SW480 (cell line): ENCODE results near the gene EED.
"Not testable (repeated sequence)": the region's sequence is repeated elsewhere in the genome, so short reads cannot be mapped to it uniquely, and the experiment has no call there.

Experiments used
- DNase-seq: peaks from one replicate; pipeline ENCODE4 v3.0.0-alpha.2; 2016; ENCODE audit warnings: low spot score

The EED gene

GRCh38 chr11:86247608-86248007 is 3.1 kb downstream of the EED start:
- no peak for DNase-seq

GRCh38 chr11:86248609-86249008 is 4.1 kb downstream of the EED start:
- DNase-seq, result no peak

- DNase-seq, result no peak
These were observed 5.0 kb downstream of the EED start for GRCh38 chr11:86249307-86250098.

GRCh38 chr11:86251345-86251744 is 6.8 kb downstream of the EED start:
- DNase-seq, result no peak

GRCh38 chr11:86255896-86256295 is 11.3 kb downstream of the EED start:
- DNase-seq, result no peak

- no peak for DNase-seq
These were observed 12.1 kb downstream of the EED start for GRCh38 chr11:86256608-86257007.

GRCh38 chr11:86257446-86257845 is 12.9 kb downstream of the EED start:
- DNase-seq, result no peak

GRCh38 chr11:86259730-86260129 is 15.2 kb downstream of the EED start:
- DNase-seq, result no peak

- DNase-seq, result no peak
These were observed 16.8 kb downstream of the EED start for GRCh38 chr11:86261328-86261727.

GRCh38 chr11:86262387-86262786 is 17.8 kb downstream of the EED start:
- no peak for DNase-seq

- DNase-seq, result no peak
These were observed 20.1 kb downstream of the EED start for GRCh38 chr11:86264649-86265048.

- no peak for DNase-seq
These were observed 20.6 kb downstream of the EED start for GRCh38 chr11:86265194-86265593.

- DNase-seq, result no peak
These were observed 25.1 kb downstream of the EED start for GRCh38 chr11:86269645-86270044.

GRCh38 chr11:86274503-86274902 is 29.9 kb downstream of the EED start:
- DNase-seq, result no peak

GRCh38 chr11:86274999-86275398 is 30.4 kb downstream of the EED start:
- no peak for DNase-seq

- no peak for DNase-seq
These were observed 31.2 kb downstream of the EED start for GRCh38 chr11:86275493-86276370.

GRCh38 chr11:86277741-86278140 is 33.2 kb downstream of the EED start:
- no peak for DNase-seq

- DNase-seq, result no peak
These were observed 33.7 kb downstream of the EED start for GRCh38 chr11:86278226-86278625.

GRCh38 chr11:86279747-86280146 is 35.2 kb downstream of the EED start:
- DNase-seq, result no peak

GRCh38 chr11:86287468-86287796 is 42.9 kb downstream of the EED start:
- no peak for DNase-seq

GRCh38 chr11:86288776-86289507 is 44.4 kb downstream of the EED start:
- no peak for DNase-seq

- not testable (repeated sequence) for DNase-seq
These were observed 45.1 kb downstream of the EED start for GRCh38 chr11:86289508-86290280.
